HG03521 (cell line): ENCODE data around the gene COL15A1.
A peak's percentile ranks its signal among the peaks of the same experiment; 100 is the strongest.

Source experiments
- ATAC-seq: cut with Tn5 transposase; IDR thresholded peaks from one replicate; pipeline ENCODE4 v1.9.1; 2021; ENCODE audit warnings: mild to moderate bottlenecking, moderate library complexity; ENCODE audit not compliant: unreplicated experiment

COL15A1 gene

GRCh38 chr9:99103901-99104458 is 160.3 kb downstream of the COL15A1 start:
- ATAC-seq: no peak

GRCh38 chr9:99104459-99105151 is 160.9 kb downstream of the COL15A1 start, which contains the start of gene TGFBR1:
Gene TGFBR1, plus strand, starts transcription at chr9:99105113. Its CDS starts 93 bp downstream, at chr9:99105206.
- peak; percentile 90 for ATAC-seq

GRCh38 chr9:99105152-99106043 is 161.7 kb downstream of the COL15A1 start:
- ATAC-seq: peak; percentile 56

GRCh38 chr9:99106044-99106375 is 162.3 kb downstream of the COL15A1 start:
- no peak for ATAC-seq

- no peak for ATAC-seq
These were observed 163.7 kb downstream of the COL15A1 start for GRCh38 chr9:99107421-99107820.

DNA sequence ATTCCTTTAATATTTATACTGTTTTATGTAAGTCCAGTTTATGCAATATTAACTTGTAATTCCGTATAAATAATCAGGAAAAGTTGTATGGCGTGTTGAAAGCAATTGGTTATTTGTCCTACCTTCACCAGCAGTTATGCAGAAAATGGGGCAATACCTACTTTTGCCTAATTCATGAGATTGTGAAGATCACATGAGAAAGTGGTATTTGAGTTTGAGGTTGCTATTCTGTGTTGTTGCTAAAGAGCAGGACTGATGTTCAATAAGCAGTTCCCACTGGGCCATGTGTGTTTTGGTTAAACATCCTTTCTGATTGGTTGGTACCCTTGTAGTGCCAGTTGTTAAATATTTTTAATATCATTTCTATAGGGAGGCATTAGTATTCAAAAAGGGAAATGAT is 164.4 kb downstream of the COL15A1 start:
- no peak for ATAC-seq

DNA sequence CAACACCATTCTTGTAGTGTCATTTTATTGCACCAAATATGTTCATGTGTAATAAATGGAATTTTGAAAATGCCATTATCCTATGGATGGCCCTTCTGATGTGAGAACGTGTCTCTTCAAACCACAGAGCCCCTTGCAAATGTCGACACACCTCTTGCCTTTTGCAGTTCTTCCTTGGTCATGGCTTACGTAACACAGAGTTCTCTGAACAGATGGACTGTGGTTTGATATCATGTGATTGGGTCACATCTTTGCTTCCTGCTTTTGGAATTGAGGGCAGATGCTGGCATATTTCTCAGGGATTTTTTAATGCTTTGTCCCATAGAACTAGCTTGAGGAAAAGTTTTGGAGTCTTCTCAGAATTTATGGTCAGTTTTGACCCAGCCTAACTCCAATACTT is 165.8 kb downstream of the COL15A1 start:
- no peak for ATAC-seq

GRCh38 chr9:99112750-99113413 is 169.2 kb downstream of the COL15A1 start:
- no peak for ATAC-seq

DNA sequence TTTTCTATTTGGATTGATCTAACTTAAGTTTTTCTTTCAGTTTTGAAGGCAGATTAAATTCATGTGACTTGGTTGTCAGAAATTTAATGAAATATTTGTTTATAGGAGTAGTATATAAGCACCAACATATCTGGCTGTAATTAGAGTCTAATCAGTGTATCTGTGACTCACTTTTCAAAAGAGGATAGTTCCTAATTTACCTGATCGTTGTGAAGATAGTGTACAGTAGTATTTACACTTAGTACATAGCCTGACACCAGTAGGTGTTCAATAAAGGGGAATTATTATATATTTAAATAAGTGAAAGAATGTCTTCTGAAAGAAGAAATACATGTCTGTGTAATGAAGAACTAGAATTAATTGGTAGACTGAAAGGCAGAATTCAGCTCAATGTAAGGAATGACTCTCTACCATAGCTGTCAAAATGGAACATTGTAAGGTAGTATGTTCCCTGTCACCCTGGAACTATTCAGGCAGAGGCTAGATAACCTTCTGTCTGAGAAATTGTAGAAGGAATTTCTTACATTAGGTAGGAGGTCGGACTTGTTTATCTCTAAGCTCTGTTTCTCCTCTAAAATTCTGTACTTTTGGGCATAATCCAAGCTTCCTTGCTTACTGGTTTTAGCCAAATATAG is 169.8 kb downstream of the COL15A1 start:
- ATAC-seq: no peak

DNA sequence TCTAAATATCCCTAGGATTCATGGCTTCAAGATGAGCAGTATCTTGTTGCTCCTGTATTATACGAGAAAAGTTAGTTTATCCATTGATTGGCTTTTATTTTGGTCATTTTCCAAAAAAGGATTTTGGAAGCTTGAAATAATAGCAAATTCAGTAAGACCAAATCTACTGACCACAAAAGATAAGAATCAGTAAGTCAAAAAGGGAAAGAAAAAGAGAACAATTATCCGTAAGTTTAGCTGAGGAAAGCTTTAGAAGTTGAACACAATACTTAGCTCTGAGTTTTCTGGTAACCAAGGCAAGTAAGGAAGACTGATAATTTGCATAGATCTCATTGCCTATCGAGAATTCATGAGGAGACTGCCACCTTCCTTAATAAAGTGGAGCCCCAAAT is 170.3 kb downstream of the COL15A1 start:
- no peak for ATAC-seq

DNA sequence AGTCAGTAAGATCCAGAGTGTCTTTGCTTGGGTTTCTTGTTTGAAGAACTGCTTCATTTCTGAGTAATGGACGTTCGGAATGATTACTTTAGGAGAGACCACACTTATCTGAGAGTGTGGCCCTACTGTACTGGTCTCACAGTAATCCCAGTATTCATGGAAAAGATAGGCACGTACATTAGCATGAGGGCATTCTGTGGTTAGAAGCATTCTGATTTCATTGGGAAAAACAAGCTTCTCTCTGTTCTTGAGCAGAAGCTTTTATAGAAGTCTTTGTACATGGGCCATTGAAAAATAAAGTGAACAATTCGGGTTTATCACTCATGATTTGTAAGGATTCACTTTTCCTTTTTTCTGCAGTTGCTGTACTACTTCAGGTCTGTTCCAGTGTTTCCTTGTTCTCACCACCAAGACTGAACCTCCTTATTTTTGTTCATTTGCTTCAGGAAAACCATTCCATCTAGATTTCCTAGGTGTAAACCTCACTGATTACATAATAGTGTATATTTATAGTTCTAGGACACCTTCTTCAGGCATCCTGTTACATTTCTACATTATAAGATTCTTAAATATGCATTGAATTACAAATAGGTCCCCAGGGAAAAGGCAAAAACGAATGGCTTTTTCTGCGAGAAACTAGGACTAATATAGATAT is 171.3 kb downstream of the COL15A1 start:
- no peak for ATAC-seq

DNA sequence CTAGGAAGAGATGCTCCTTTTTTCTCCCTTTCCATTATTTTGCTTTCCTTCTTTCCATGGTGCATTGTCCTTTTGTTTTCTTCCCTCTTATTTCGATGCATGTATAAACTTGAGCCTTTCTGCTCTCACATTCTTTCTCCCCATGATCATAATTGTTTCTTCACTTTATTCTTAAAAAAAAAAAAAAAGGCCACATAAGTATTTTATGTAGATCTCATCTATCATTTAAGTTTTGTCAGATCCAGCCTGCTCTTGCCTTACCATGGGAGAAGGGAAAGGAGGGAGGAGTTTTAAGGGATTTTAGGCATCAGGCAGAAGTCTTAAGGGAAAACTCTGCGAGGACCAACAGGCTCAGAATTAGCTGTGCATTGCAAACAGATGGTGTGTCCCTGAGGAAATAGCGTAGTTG is 172.3 kb downstream of the COL15A1 start:
- ATAC-seq: no peak

- peak; percentile 95 for ATAC-seq
These were observed 175.2 kb downstream of the COL15A1 start for GRCh38 chr9:99118782-99119466.

GRCh38 chr9:99119976-99120655 is 176.4 kb downstream of the COL15A1 start:
- ATAC-seq: no peak
